Fibroblast of pulmonary artery (primary cell): ENCODE data around the gene WDR86.

Experiments used
- DNase-seq: peaks from one replicate; pipeline ENCODE4 v3.0.0-alpha.2; 2010; ENCODE audit warnings: low read depth
- H3K4me3 ChIP-seq: replicated peaks from 2 replicates; pipeline ENCODE4 v1.5.1; 2011; ENCODE audit warnings: low read depth, mild to moderate bottlenecking, control low read depth, low read length, moderate library complexity
- CTCF ChIP-seq: IDR thresholded peaks from 2 replicates; pipeline ENCODE4 v1.5.1; 2011; ENCODE audit warnings: mild to moderate bottlenecking, control low read depth, low read length, inconsistent platforms; ENCODE audit errors: missing control alignments

The WDR86 gene

GRCh38 chr7:151386301-151387160 lies 23.3 kb downstream of the WDR86 start:
- DNase-seq: no peak
- no peak for TF ChIP-seq CTCF

GRCh38 chr7:151385626-151386300 lies 24.1 kb downstream of the WDR86 start:
- no peak for TF ChIP-seq CTCF
- no peak overlapping the region for H3K4me3 ChIP-seq
- DNase-seq: no peak

More at GRCh38 chr7:151386301-151387160, 23.3 kb downstream of the WDR86 start:
- H3K4me3 ChIP-seq: no peak overlapping the region

- H3K4me3 ChIP-seq: no peak overlapping the region
- no peak for TF ChIP-seq CTCF
- DNase-seq: no peak
These were observed 24.8 kb downstream of the WDR86 start for GRCh38 chr7:151384776-151385625.

- H3K4me3 ChIP-seq: no peak overlapping the region
- no peak for TF ChIP-seq CTCF
- no peak for DNase-seq
These were observed 25.5 kb downstream of the WDR86 start for GRCh38 chr7:151384352-151384697.

- DNase-seq: no peak
- no peak for TF ChIP-seq CTCF
- H3K4me3 ChIP-seq: no peak overlapping the region
These were observed 26.0 kb downstream of the WDR86 start for GRCh38 chr7:151383638-151384351.
